SW480 (cell line): ENCODE results near the gene CHRNA5.
"Not testable (repeated sequence)": the region's sequence is repeated elsewhere in the genome, so short reads cannot be mapped to it uniquely, and the experiment has no call there.

ENCODE experiments used
- DNase-seq: peaks from one replicate; pipeline ENCODE4 v3.0.0-alpha.2; 2016; ENCODE audit warnings: low spot score

The CHRNA5 gene

DNA sequence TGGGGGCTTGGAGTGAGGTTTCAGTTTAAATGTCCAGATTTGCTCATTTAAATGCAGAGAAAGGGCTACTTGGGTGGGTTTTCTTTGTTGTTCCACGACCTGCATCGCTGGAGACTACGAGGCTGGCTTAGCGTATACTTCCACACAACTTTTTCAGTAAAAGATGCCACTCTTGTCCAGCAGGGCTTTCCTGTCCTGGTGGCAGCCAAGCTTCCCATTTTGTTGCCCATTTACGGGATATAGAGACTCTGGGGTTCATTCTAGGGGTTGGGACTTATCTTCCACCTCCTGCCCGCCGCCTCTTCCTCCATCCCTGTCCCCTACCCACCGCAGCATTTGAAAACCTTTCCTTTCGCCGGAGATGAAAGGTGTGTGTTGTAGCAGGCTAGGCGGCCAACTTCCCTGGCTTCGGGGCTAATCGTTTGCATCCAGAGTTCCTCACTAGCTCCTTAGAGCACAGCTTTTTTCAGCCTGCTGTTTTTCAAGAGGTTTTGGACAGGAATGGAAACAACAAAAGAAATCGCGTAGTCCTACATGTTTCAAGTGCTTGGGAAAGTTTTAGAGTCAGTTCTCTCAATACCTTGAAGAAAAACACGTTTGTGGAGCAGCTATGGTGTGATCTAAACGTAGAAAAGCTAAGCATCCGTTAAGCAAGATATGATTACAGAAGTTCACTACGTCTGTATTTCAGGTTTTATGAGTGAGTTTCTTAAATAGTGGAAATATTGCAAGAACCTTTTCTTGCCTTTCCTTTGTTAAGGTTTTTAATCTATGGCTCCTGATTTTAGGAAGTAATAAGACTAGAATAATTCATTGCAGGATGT is 843 bp downstream of the CHRNA5 start:
- peak; percentile 71 for DNase-seq

DNA sequence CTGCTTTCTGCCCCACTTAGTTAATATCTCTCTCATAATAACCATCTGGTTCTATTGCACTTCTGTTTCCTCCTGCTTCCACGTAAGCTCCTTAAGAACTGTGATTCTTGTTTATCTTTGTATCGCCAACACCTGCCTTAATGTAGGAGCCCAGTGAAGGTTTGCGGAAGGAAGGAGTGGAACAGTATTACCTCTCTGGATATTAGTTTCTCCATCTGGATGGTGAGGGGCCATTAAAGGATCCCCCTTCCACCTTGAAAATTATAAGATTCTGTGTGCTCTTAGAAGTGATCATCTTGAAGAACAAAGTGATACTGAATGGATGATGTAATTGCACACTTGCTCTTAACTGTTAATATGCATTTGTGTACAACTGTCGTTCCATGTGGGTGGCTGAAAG is 2.2 kb downstream of the CHRNA5 start:
- no peak for DNase-seq

DNA sequence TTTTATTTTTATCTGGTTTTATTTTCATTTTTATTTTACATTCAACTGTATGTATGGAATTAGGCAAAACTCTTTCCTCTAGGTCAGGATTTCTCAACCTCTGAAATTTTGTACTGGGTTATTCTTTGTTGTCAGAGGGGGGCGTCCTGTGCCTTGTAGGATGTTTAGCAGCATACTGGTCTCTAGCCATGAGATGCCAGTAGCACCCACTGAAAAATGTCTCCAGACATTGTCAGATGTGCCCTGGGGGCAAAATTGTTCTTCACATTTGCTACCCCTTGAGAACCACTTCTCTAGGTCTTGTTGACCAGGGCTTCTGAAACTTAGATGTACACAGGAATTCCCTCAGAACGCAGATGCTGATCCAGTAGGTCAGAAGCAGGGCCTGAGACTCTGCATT is 5.4 kb downstream of the CHRNA5 start:
- no peak for DNase-seq

DNA sequence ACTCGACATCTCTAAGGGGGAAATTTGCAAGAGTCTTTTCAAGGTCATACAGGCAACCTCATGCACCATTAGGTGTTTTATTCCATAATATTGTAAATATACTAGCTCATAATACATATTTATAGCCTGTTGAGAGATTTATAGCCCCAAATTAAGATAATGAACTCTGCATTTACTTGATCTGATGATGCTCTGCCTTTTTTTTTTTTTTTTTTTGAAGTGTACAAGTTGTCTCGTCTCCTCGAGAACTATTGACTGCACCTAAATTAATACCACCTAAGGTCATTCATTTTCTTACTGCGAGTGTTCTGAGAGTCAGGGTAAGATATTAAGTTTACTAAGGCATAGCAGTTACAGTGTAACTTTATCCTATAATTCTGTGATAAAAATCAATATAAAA is 6.1 kb downstream of the CHRNA5 start:
- DNase-seq: no peak

DNA sequence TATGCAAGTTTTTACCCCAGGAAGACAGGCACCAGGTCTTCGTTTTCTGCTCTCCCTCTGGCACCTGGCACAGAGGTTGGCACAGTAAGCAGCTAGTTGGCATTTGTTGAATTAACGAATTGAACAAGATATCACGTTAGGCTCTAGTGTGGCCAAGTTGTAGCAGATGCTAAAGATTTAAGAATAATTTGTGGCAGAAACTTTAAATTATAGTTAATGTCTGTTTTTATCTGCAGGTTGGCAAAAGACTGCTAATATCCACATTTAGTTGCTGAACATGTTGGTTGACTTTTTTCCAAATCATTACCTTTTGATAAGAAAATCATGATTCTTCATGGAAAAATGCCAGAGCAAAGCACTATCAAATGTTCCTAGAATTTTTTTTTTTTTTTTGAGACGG is 8.1 kb downstream of the CHRNA5 start:
- no peak for DNase-seq

DNA sequence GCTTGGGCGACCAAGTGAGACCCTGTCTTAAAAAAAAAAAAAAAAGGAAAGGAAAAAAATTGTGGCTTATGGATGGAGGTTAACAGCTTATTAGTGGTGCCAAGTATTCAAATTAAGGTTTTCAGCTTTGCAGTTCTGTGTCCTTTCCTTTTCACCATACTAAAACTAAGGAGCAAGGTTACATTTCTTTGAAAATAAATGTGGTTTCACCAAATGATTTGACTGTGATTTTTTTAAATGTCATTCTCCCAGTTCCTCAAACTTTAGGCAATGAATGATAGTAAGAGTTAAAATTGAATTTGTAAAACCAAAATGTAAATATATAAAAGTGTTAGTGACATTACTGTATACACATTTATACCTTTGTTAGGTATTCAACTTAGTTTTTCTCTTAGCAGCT is 9.6 kb downstream of the CHRNA5 start:
- DNase-seq: no peak

DNA sequence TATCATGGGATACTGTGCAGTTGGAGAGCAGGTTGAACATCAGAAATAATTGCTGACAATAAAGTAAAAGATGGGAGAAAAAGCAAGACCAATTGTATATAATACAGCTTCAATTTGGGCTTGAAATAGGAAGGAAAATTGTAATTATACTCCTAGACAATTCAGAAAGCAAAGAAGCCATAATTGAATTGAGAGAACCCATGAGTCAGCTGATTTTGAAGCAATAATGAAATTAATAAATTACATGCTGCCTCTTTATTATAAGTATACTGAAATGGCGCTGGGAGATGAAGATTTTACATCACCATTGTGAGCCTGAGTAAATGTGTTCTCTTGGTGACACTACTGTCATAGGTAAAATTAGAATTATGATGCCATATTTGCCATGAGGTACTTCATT is 32.3 kb downstream of the CHRNA5 start:
- no peak for DNase-seq

DNA sequence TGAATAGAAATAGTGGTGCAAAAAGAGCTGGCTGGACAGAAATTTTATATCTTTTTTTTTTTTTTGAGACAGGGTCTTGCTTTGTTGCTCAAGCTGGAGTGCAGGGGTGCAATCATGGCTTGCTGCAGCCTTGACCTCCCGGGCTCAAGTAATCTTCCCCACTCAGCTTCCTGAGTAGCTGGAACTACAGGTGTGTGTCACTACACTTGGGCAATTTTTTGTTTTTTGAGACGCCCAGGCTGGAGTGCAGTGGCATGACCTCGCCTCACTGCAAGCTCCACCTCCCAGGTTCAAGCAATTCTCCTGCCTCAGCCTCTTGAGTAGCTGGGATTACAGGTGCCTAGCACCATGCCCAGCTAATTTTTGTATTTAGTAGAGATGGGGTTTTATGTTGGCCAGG is 33.0 kb downstream of the CHRNA5 start:
- DNase-seq: no peak

DNA sequence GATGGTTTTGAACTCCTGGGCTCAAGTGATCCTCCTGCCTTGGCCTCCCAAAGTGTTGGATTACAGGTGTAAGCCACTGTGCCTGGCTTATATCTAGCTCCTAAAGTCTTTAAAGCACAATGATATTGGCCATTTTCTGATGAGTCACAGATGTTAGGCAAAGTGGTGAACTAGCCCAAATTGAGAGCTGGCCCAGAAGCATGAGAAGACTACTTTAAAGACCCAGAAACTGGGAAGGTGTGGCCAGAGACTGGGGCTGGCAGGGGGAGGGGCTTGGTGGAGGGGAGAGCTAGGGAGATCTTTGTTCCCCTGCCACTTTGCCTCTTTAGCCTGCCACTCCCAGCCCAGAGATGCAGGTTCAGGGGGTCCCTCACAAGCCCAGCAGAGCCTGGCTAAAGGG is 33.9 kb downstream of the CHRNA5 start:
- DNase-seq: no peak

DNA sequence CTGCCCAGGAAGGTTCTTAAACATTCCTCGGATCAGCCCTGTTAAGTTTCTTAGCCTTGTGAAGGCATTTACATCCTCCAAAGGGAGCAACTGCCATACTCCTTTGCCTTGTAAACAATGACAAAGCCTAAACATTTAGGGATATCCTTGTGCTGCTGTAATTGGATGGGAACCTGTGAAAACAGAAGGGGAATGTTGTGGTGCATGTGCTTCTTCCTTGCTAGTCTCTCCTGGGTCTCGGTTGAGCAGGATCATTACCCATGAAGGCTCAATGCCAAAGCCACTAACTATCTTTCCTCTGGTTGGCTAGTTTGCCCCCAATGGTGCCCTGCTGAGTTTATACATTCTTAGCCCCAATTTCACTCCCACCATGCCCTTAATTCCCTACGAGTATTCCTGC is 38.1 kb downstream of the CHRNA5 start:
- DNase-seq: no peak

DNA sequence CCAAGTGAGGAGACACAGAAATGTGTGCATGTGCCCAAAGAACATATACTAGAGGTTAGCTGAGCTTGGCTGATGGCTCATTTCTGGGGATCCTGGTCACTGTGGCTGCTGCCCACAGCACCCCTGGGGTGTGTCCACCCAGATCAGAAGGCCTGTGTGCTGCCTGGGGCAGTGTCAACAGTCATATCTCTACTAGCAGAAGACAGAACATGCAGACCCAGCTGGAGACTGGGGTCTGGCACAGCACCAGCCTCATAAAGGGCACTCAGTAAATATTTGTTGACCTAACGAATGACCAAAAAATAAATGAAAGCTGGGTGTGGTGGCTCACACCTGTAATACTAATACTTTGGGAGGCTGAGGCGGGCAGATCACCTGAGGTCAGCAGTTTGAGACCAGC is 39.1 kb downstream of the CHRNA5 start:
- no peak for DNase-seq

DNA sequence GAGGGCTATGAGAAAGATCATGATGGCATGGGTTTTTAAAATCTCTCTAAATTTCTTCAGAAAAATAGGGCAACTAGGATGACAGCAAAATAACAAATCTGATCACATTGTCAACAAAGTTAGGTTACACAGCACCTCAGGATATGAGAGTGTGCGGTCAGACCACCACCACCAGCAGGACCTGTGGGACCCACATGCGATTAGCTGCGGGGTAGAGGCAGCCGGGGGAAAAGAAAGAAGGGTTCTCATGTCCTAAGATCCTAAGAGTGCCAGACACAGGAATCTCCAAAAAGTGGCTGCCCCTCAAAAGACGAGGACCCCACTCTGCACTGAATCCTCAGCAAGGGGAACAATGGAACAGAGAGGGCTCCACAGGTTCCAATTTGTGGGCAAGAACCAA is 39.9 kb downstream of the CHRNA5 start:
- DNase-seq: no peak

DNA sequence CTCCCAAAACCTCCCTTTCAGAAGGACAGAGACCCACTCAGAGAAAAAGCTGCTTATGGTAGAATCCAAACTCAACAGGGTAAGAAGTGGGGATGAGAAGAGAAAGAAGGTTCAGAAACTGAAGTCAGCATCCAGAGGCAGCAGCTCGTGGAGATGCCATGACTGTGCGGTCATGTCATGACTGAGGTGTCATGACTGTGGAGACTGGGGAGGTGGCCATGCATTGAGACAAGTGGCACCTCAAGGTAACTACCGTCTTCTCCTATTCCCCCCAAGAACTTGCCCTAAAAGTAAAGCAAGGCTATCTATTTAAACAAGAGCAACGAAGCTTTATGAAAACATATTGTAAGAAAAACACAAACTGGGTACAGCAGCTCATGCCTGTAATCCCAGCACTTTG is 40.4 kb downstream of the CHRNA5 start:
- DNase-seq: no peak

DNA sequence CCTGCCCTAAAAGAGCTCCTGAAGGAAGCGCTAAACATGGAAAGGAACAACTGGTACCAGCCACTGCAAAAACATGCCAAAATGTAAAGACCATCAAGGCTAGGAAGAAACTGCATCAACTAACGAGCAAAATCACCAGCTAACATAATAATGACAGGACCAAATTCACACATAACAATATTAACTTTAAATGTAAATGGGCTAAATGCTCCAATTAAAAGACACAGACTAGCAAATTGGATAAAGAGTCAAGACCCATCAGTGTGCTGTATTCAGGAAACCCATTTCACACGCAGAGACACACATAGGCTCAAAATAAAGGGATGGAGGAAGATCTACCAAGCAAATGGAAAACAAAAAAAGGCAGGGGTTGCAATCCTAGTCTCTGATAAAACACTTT is 44.2 kb downstream of the CHRNA5 start:
- not testable (repeated sequence) for DNase-seq

DNA sequence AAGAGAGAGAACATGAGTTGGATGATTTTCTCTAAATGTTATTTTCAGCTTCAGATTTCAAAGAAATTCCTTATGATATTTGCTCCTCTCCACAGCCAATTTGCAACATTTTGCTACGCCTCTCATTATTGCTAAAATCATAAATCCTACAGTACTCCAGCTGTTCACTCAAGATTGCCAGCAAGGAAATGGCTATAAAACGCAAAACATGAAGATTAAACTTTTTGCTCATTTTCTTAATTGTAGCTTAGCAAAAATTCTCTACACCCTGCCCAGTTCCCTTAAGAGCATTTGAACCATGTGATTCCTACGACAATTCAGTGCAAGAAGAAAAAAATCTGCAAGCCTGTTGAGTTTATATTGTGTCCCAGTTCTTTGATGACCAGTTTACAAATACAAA is 48.7 kb downstream of the CHRNA5 start:
- no peak for DNase-seq

DNA sequence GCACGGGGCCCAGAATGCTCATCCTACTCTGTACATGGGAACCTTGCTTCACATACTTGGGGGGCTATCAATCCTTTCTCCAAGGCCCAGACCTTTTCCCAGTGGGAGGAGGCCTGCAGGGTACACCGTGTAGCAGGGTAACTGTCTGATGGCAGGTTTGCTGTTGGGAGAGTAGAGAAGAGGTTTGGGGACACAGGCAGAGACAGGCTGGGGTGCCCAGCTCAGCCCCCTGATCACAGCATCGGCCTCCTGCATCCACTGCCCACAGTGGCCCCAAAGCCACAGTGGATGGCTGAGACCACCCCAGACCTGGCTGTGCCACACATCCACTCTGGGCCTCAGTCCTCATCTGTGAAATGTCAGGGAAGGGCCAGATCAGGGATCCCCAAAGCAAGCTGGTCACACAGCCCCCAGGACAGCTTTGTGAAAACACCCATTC is 49.9 kb downstream of the CHRNA5 start:
- DNase-seq: no peak

DNA sequence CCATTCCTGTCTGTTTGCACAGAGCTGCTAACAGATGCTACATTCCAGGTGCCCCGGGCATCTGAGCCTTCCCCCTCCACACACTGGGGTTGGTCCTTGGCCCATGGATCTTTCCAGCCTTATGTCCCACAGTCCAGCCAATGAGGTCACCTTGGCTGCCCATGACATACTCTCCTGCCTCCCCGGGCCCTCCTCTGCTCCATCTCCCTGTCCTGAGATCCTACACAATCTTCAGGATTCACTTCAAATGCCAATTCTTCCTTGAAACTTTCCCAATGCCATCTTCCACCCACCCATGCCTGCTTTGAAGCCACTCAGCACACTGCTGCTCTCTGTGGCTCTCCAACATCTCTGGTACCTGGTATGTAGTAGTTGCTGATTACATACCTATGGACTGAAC is 51.2 kb downstream of the CHRNA5 start:
- no peak for DNase-seq

DNA sequence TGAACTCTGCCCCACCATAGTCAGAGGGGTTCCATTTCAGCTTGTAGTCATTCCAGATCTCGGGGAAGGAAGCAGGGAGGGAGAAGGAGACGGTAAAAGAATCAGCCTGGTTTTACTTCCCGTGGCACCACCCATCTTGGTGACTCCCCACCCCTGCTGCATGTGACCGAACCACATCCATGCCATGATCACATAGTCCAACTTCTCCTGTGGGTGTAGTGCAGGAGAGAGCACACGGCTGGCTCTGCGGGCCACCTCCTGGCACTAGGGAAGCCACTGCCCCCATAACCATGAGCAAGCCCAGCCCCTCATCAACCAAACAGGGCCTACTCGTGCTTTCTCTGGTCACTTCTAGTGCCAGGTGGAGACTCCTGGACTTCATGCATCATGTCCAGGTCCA is 51.8 kb downstream of the CHRNA5 start:
- DNase-seq: no peak

DNA sequence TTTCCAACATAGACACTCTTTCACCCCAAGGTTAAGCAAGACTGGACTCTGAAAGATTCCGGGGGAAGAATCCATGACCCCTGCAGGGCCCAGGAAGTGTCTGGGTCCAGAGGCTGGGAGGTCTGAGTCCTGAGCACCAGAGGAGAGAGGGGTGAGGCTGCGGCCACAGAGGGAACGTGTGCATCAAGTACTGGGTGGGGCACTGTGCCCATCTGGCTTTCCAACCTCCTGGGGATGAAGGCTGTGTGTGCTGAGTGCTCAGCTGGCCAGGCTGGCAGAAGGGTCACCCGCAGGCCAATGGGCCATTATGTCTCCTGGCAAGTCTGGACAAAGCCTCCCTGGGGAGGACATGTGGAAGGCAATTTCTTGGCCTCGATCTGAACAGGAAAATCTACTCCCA is 52.2 kb downstream of the CHRNA5 start:
- no peak for DNase-seq

DNA sequence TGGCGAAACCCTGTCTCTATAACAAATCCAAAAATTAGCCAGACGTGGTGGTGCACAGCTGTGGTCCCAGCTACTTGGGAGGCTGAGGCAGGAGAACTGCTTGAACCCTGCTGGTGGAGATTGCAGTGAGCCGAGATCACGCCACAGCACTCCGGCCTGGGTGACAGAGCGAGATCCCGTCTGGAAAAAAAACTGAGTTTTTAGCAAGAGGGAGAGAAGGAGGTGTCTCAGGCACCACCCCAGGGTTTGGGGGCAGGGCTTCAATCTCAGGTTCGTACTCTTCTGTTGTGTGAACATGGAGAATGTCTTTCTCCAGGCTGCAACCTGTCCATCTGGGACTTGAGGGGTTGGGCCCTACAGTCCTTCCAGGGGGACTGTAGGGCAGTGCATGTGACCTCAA is 52.7 kb downstream of the CHRNA5 start:
- no peak for DNase-seq

DNA sequence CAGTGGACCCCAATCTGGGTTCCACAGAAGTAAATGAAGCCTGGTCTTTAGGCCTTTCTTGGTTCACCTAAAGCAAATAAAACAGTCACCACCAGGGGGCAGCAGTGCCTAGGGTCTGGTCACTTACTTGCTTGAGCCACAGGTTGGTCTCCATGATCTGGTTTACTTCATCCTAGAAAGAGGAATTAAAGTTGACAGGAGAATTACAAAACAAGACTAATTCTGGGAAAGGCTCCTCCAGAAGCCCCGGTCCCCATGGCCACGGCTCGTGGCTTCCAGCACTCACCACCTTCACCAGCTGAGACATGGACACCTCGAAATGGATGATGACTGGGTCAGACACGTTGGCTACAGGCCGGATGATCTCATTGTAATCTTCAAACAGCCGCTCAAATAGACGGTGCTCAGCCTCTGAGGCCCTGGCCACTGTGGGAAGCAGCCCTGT is 53.2 kb downstream of the CHRNA5 start:
- DNase-seq: peak; percentile 77

DNA sequence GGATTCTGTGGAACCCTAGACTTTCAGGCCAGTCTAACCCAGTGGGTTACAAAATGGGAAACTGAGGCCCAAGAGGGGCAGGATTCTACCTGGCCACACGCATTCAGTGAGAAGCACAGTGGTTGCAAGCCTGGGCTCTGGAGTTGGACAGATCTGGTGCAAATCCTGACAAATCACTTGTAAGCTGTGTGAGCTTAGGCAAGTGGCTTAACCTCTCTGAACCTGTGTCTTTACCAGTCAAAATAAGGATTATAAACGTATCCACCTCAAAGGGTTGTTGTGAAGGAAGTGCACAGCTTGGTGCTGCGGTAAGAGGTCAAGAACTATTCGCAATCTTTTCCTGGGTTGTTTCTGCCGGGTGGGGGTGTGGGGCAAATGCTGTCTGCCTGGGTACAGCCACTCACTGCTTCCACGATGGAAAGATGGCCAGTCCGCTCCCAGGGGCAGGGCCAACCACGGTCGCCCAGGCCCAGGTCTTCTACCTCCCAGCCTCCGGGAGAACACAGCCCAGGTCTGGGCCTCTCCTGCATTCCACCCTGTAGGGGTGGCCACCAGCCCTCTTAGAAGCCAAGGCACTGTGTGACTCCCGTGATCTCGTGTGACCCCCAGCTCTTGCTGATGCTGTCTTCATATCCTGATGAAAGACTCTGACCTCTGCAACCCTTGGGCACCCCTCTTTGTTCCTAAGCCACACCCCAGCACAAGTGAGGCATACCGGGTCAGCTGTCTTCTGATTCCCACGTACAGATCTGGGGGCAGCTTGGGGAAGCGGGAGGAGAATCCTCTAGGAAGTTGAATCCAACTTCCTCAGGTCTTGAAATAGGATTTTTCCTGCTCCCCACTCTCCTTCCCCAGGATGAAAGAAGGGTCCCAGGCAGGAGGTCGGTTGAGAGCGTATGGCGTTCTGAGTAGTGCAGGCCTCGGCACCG is 54.0 kb downstream of the CHRNA5 start:
- no peak for DNase-seq

DNA sequence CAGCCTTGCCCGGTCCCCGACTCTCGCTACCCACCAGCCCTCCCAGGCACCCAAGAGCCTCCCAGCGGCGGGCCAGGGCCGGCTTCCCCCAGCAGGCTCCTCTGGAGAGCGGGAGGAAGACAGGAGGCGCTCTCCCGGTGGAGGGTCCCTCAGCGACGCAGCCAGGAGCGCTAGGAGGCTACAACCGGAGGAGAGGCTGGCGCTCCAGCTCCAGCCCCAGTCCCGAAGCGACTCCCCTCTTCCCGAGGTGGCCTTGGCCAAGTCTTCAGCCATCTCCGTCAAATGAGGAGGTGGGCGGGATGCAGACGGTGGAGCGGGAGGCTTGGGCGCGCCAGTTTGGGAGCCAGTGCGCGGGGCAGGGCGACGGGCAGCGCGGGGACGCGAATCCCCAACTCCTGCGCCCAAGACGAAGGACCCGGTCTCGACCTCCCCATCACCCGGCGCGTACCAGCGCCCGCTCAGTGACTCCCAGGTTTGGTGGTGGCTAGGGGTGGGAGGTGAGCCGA is 54.8 kb downstream of the CHRNA5 start:
- no peak for DNase-seq
